BLaER1 treated with 17β-estradiol and CSF1 and Interleukin-3, amounts not matched to agents 10 nM and 100 nM (cell line): ENCODE measurements around the gene CDH4.
A peak's percentile ranks its signal among the peaks of the same experiment; 100 is the strongest.

Experiments used
- H3K27ac ChIP-seq, 11 experiments: shearing (Covaris generic); formaldehyde crosslinking; 2 replicates each; pipeline ENCODE4 v1.8.1; 2022
- H3K27me3 ChIP-seq, 11 experiments: shearing (Covaris generic); formaldehyde crosslinking; 2 replicates each; pipeline ENCODE4 v1.8.1; 2022
- H3K36me3 ChIP-seq, 11 experiments: shearing (Covaris generic); formaldehyde crosslinking; 2 replicates each; pipeline ENCODE4 v1.8.1; 2022
- H3K4me1 ChIP-seq, 10 experiments: shearing (Covaris generic); formaldehyde crosslinking; 2 replicates each; pipeline ENCODE4 v1.8.1; 2022
- H3K4me2 ChIP-seq, 11 experiments: shearing (Covaris generic); formaldehyde crosslinking; 2 replicates each; pipeline ENCODE4 v1.8.1; 2022
- H3K4me3 ChIP-seq, 10 experiments: shearing (Covaris generic); formaldehyde crosslinking; 2 replicates each; pipeline ENCODE4 v1.8.1; 2022
- H3K9ac ChIP-seq, 11 experiments: shearing (Covaris generic); formaldehyde crosslinking; 2 replicates each; pipeline ENCODE4 v1.8.1; 2022
- H3K9me3 ChIP-seq, 11 experiments: shearing (Covaris generic); formaldehyde crosslinking; replicated peaks in 1 of 11; 2 replicates each; pipeline ENCODE4 v1.8.1; 2022
- H4K20me1 ChIP-seq, 11 experiments: shearing (Covaris generic); formaldehyde crosslinking; 2 replicates each; pipeline ENCODE4 v1.8.1; 2022
- Cebpa-rat ChIP-seq, 11 experiments: shearing (Covaris generic); IDR thresholded peaks; 2 replicates each; pipeline ENCODE4 v1.8.1; 2022

Gene CDH4

GRCh38 chr20:61620174-61620573 is 368.1 kb downstream of the CDH4 start:
- Histone ChIP-seq H3K4me3 (no peak overlapping the region), H3K9me3 (peaks cover 12 to 21% (median 15%) of the 10 kb centered on the region in 11 experiments; a peak in 21 of 22 replicates), H3K4me2 (no peak overlapping the region), H3K27ac (no peak overlapping the region), H3K36me3 (no peaks in the 10 kb centered on the region), H3K9ac (no peak overlapping the region), H4K20me1 (peaks cover 0 to 14% (median 0%) of the 10 kb centered on the region in 11 experiments; a peak in 4 of 22 replicates), H3K27me3 (no peaks in the 10 kb centered on the region), H3K4me1 (peaks cover 8 to 46% (median 38%) of the 10 kb centered on the region in 10 experiments; a peak in 17 of 20 replicates)
- no peak for TF ChIP-seq Cebpa-rat (IDR thresholded peaks at IDR 0.05)

- peaks cover 12 to 21% (median 15%) of the 10 kb centered on the region in 11 experiments; a peak in 21 of 22 replicates for H3K9me3 ChIP-seq
- H3K9ac ChIP-seq = no peak overlapping the region
- no peaks in the 10 kb centered on the region for H3K27me3 ChIP-seq
- H3K4me3 ChIP-seq = no peak overlapping the region
- peaks cover 0 to 16% (median 0%) of the 10 kb centered on the region in 11 experiments; a peak in 4 of 22 replicates for H4K20me1 ChIP-seq
- no peak overlapping the region for H3K4me2 ChIP-seq
- no peaks in the 10 kb centered on the region for H3K36me3 ChIP-seq
- peaks cover 5 to 38% (median 31%) of the 10 kb centered on the region in 10 experiments; a peak in 17 of 20 replicates for H3K4me1 ChIP-seq
- TF ChIP-seq Cebpa-rat (IDR thresholded peaks at IDR 0.05) = no peak
- no peak overlapping the region for H3K27ac ChIP-seq
These were observed 369.1 kb downstream of the CDH4 start for GRCh38 chr20:61621035-61621730.

GRCh38 chr20:61621852-61622251 is 369.8 kb downstream of the CDH4 start:
- Histone ChIP-seq H3K4me3 (no peak overlapping the region), H3K36me3 (no peaks in the 10 kb centered on the region), H3K27me3 (no peaks in the 10 kb centered on the region), H3K9me3 (peaks cover 12 to 21% (median 15%) of the 10 kb centered on the region in 11 experiments; a peak in 21 of 22 replicates), H3K4me1 (peaks cover 4 to 32% (median 27%) of the 10 kb centered on the region in 10 experiments; a peak in 16 of 20 replicates), H3K27ac (no peak overlapping the region), H3K9ac (no peak overlapping the region), H3K4me2 (peak overlapping the region in 4 of 11 experiments; percentile 61 to 89 (median 80); a peak in 4 of 22 replicates), H4K20me1 (peaks cover 0 to 22% (median 0%) of the 10 kb centered on the region in 11 experiments; a peak in 4 of 22 replicates)
- no peak for TF ChIP-seq Cebpa-rat (IDR thresholded peaks at IDR 0.05)

GRCh38 chr20:61623451-61623850 is 371.4 kb downstream of the CDH4 start:
- peak overlapping the region in 9 of 11 experiments; percentile 29 to 89 (median 71); a peak in 18 of 22 replicates for H3K4me2 ChIP-seq
- H3K4me1 ChIP-seq = peaks cover 13 to 47% (median 40%) of the 10 kb centered on the region in 10 experiments; a peak in 18 of 20 replicates
- TF ChIP-seq Cebpa-rat (IDR thresholded peaks at IDR 0.05) = no peak
- no peaks in the 10 kb centered on the region for H3K36me3 ChIP-seq
- H4K20me1 ChIP-seq = peaks cover 0 to 22% (median 0%) of the 10 kb centered on the region in 11 experiments; a peak in 5 of 22 replicates
- H3K9ac ChIP-seq = no peak overlapping the region
- H3K4me3 ChIP-seq = no peak overlapping the region
- peaks cover 0 to 6% (median 2%) of the 10 kb centered on the region in 11 experiments; a peak in 13 of 22 replicates for H3K9me3 ChIP-seq
- no peak overlapping the region for H3K27ac ChIP-seq
- peaks cover 0 to 11% (median 0%) of the 10 kb centered on the region in 11 experiments; a peak in 5 of 22 replicates for H3K27me3 ChIP-seq

- no peaks in the 10 kb centered on the region for H3K9me3 ChIP-seq
- H4K20me1 ChIP-seq = peaks cover 0 to 22% (median 0%) of the 10 kb centered on the region in 11 experiments; a peak in 5 of 22 replicates
- peaks cover 0 to 15% (median 0%) of the 10 kb centered on the region in 11 experiments; a peak in 5 of 22 replicates for H3K27me3 ChIP-seq
- H3K9ac ChIP-seq = no peak overlapping the region
- H3K4me3 ChIP-seq = no peak overlapping the region
- H3K4me2 ChIP-seq = peak overlapping the region in 3 of 11 experiments; percentile 77 to 85 (median 84); a peak in 1 of 22 replicates
- peaks cover 14 to 65% (median 57%) of the 10 kb centered on the region in 10 experiments; a peak in 18 of 20 replicates for H3K4me1 ChIP-seq
- H3K36me3 ChIP-seq = no peaks in the 10 kb centered on the region
- no peak overlapping the region for H3K27ac ChIP-seq
- TF ChIP-seq Cebpa-rat (IDR thresholded peaks at IDR 0.05) = no peak
These were observed 373.2 kb downstream of the CDH4 start for GRCh38 chr20:61625246-61625645.

- H3K27me3 ChIP-seq = peaks cover 0 to 15% (median 0%) of the 10 kb centered on the region in 11 experiments; a peak in 5 of 22 replicates
- no peak overlapping the region for H3K9ac ChIP-seq
- H3K27ac ChIP-seq = no peak overlapping the region
- no peaks in the 10 kb centered on the region for H3K9me3 ChIP-seq
- H3K36me3 ChIP-seq = no peaks in the 10 kb centered on the region
- H3K4me3 ChIP-seq = no peak overlapping the region
- no peak for TF ChIP-seq Cebpa-rat (IDR thresholded peaks at IDR 0.05)
- no peak overlapping the region for H3K4me2 ChIP-seq
- peaks cover 14 to 67% (median 57%) of the 10 kb centered on the region in 10 experiments; a peak in 18 of 20 replicates for H3K4me1 ChIP-seq
- peaks cover 0 to 22% (median 0%) of the 10 kb centered on the region in 11 experiments; a peak in 5 of 22 replicates for H4K20me1 ChIP-seq
These were observed 374.4 kb downstream of the CDH4 start for GRCh38 chr20:61626412-61626811.

- H3K4me3 ChIP-seq = no peak overlapping the region
- no peaks in the 10 kb centered on the region for H3K36me3 ChIP-seq
- H3K27me3 ChIP-seq = peaks cover 0 to 15% (median 0%) of the 10 kb centered on the region in 11 experiments; a peak in 5 of 22 replicates
- no peaks in the 10 kb centered on the region for H3K9me3 ChIP-seq
- peak overlapping the region; percentile 13 to 92 (median 71) for H3K4me2 ChIP-seq
- peak overlapping the region in 2 of 11 experiments; percentile 14 to 45; a peak in 3 of 22 replicates for H3K9ac ChIP-seq
- H3K4me1 ChIP-seq = peaks cover 12 to 57% (median 48%) of the 10 kb centered on the region in 10 experiments; a peak in 18 of 20 replicates
- H3K27ac ChIP-seq = no peak overlapping the region
- H4K20me1 ChIP-seq = peaks cover 0 to 14% (median 0%) of the 10 kb centered on the region in 11 experiments; a peak in 6 of 22 replicates
- TF ChIP-seq Cebpa-rat (IDR thresholded peaks at IDR 0.05) = no peak
These were observed 375.8 kb downstream of the CDH4 start for GRCh38 chr20:61627791-61628415.

- H3K27me3 ChIP-seq = peaks cover 0 to 15% (median 0%) of the 10 kb centered on the region in 11 experiments; a peak in 5 of 22 replicates
- peak overlapping the region; percentile 13 to 92 (median 71); a peak in 21 of 22 replicates for H3K4me2 ChIP-seq
- TF ChIP-seq Cebpa-rat (IDR thresholded peaks at IDR 0.05) = no peak
- no peaks in the 10 kb centered on the region for H3K36me3 ChIP-seq
- no peak overlapping the region for H3K27ac ChIP-seq
- H3K9me3 ChIP-seq = no peaks in the 10 kb centered on the region
- no peak overlapping the region for H3K4me3 ChIP-seq
- peaks cover 0 to 10% (median 0%) of the 10 kb centered on the region in 11 experiments; a peak in 6 of 22 replicates for H4K20me1 ChIP-seq
- H3K4me1 ChIP-seq = peaks cover 9 to 51% (median 42%) of the 10 kb centered on the region in 10 experiments; a peak in 18 of 20 replicates
- H3K9ac ChIP-seq = peak overlapping the region in 1 of 11 experiments; percentile 14; a peak in 1 of 22 replicates
These were observed 376.4 kb downstream of the CDH4 start for GRCh38 chr20:61628480-61628879.
